Measurements from ENCODE around the gene TUBAL3.

TUBAL3 gene

GRCh38 chr10:5404208-5405041, at the start of gene TUBAL3:
Gene TUBAL3 (minus strand): TSS chr10:5404828. CDS start chr10:5404792, 36 bp downstream.
- in situ Hi-C loops (cut with MboI; ENCODE audit: low sequenced_read_pairs), result no loop called here

- in situ Hi-C loops (cut with MboI; ENCODE audit: low sequenced_read_pairs), result no loop called here
Measured at GRCh38 chr10:5453749-5454489, 49.3 kb upstream of the TUBAL3 start.

GRCh38 chr10:5450605-5451384, 46.2 kb upstream of the TUBAL3 start:
- in situ Hi-C loops (cut with MboI; ENCODE audit: low sequenced_read_pairs), result no loop called here

- in situ Hi-C loops (cut with MboI; ENCODE audit: low sequenced_read_pairs), result loop anchor here (10.0 kb wide), 1 partner anchor 175 kb away; no protein-coding TSS in a partner anchor
Measured at GRCh38 chr10:5449823-5450222, 45.2 kb upstream of the TUBAL3 start.

- in situ Hi-C loops (cut with MboI; ENCODE audit: low sequenced_read_pairs), result loop anchor here (10.0 kb wide), 1 partner anchor 176 kb away; no protein-coding TSS in a partner anchor
Measured at GRCh38 chr10:5449227-5449626, 44.6 kb upstream of the TUBAL3 start.

GRCh38 chr10:5448333-5449001, 43.8 kb upstream of the TUBAL3 start:
- in situ Hi-C loops (cut with MboI; ENCODE audit: low sequenced_read_pairs), result loop anchor here (10.0 kb wide), 1 partner anchor 176 kb away; no protein-coding TSS in a partner anchor

GRCh38 chr10:5447611-5448071, 43.0 kb upstream of the TUBAL3 start:
- in situ Hi-C loops (cut with MboI; ENCODE audit: low sequenced_read_pairs), result loop anchor here (10.0 kb wide), 1 partner anchor 177 kb away; no protein-coding TSS in a partner anchor

- in situ Hi-C loops (cut with MboI; ENCODE audit: low sequenced_read_pairs), result loop anchor here (10.0 kb wide), 1 partner anchor 178 kb away; no protein-coding TSS in a partner anchor
Measured at GRCh38 chr10:5447056-5447455, 42.4 kb upstream of the TUBAL3 start.

- in situ Hi-C loops (cut with MboI; ENCODE audit: low sequenced_read_pairs), result loop anchor here (10.0 kb wide), 1 partner anchor 178 kb away; no protein-coding TSS in a partner anchor
Measured at GRCh38 chr10:5446390-5446926, 41.8 kb upstream of the TUBAL3 start.

- in situ Hi-C loops (cut with MboI; ENCODE audit: low sequenced_read_pairs), result loop anchor here (10.0 kb wide), 1 partner anchor 180 kb away; no protein-coding TSS in a partner anchor
Measured at GRCh38 chr10:5445006-5445405, 40.4 kb upstream of the TUBAL3 start.

- in situ Hi-C loops (cut with MboI; ENCODE audit: low sequenced_read_pairs), result loop anchor here (10.0 kb wide), 1 partner anchor 181 kb away; no protein-coding TSS in a partner anchor
Measured at GRCh38 chr10:5443429-5443828, 38.8 kb upstream of the TUBAL3 start.

GRCh38 chr10:5442990-5443370, 38.4 kb upstream of the TUBAL3 start:
- in situ Hi-C loops (cut with MboI; ENCODE audit: low sequenced_read_pairs), result loop anchor here (10.0 kb wide), 1 partner anchor 182 kb away; no protein-coding TSS in a partner anchor

GRCh38 chr10:5442065-5442989, 37.7 kb upstream of the TUBAL3 start:
- in situ Hi-C loops (cut with MboI; ENCODE audit: low sequenced_read_pairs), result loop anchor here (10.0 kb wide), 1 partner anchor 182 kb away; no protein-coding TSS in a partner anchor

- in situ Hi-C loops (cut with MboI; ENCODE audit: low sequenced_read_pairs), result loop anchor here (10.0 kb wide), 1 partner anchor 184 kb away; no protein-coding TSS in a partner anchor
Measured at GRCh38 chr10:5441106-5441505, 36.5 kb upstream of the TUBAL3 start.

- in situ Hi-C loops (cut with MboI; ENCODE audit: low sequenced_read_pairs), result loop anchor here (10.0 kb wide), 1 partner anchor 185 kb away; no protein-coding TSS in a partner anchor
Measured at GRCh38 chr10:5440206-5440605, 35.6 kb upstream of the TUBAL3 start.

GRCh38 chr10:5435328-5435727, 30.7 kb upstream of the TUBAL3 start:
- in situ Hi-C loops (cut with MboI; ENCODE audit: low sequenced_read_pairs), result no loop called here

GRCh38 chr10:5434017-5434753, 29.6 kb upstream of the TUBAL3 start:
- in situ Hi-C loops (cut with MboI; ENCODE audit: low sequenced_read_pairs), result no loop called here

- in situ Hi-C loops (cut with MboI; ENCODE audit: low sequenced_read_pairs), result no loop called here
Measured at GRCh38 chr10:5433182-5433581, 28.6 kb upstream of the TUBAL3 start.

All from HL-60/S4 treated with phorbol 12-myristate 13-acetate at 8.2 ng/mL for 4 days and 3 days (cell line).